ENCODE measurements around the gene TAPT1.

GRCh38 chr4:16110661-16111290 is 115.5 kb downstream of the TAPT1 start:
- TF ChIP-seq CTCF (conservative IDR thresholded peaks at IDR 0.05; ENCODE audit: low read depth, low read length), result no peak
- no peak for TF ChIP-seq EZH2 (IDR thresholded peaks at IDR 0.05; ENCODE audit: borderline replicate concordance, low read depth, low read length, poor library complexity, severe bottlenecking)

Data from A673 (cell line).